ENCODE measurements around the gene HILPDA. TPM values are rescaled to one million over a fixed set of nuclear protein-coding genes. Genes with fewer than 3 reads are reported as not detected.

HILPDA gene
- total and polyA plus RNA-seq, 3 donors from 2014 or later: 31.4 to 44.8 (median 34.3) TPM

DNA sequence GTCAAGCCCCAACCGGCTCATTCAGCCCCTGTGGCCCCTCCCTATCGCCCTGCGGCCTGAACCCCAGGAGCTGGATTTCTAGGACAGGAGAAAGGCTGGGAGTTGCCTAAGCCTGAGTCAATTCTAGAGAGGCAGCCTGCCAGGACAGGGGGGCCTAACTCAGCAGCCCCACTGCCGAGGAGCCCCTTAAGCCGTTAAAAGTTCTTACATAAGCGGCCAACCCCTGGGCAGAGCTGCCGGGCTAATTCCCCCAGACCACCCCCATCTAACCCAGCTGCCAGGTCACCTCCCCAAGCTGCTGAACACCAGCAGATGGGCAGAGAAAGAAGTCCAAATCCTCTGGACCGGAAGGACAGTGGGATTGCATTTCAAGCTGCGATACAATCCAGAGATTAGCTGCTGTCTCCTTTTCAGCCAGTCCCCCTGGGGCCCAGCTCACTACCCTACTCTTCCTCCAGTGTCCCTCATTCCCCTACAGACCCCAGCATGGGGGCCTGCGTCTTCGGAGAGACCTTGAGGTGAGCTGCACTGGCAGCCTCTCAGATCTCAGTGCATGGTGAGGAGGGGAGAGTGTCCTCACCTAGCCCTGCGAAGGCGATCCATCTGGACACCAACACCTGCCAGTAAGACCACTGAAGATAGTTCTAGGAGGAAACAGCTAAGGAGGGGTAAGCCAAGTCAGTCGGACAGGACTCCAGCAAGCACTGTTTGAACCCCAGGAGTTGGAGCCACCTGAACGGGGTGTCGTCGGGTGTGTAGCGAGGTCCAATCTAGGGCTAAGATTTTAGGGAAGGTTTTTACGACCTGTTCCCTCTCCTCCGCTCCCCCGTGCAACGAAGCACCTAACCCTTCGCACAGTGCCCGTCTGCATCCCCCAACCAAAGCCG, 46.7 kb upstream of the HILPDA start:
- intact Hi-C loops (cut with DNase I; ENCODE audit: low total_unique reads): no loop called here
- peaks cover 26% of the 10 kb centered on the region for H3K4me1 ChIP-seq

DNA sequence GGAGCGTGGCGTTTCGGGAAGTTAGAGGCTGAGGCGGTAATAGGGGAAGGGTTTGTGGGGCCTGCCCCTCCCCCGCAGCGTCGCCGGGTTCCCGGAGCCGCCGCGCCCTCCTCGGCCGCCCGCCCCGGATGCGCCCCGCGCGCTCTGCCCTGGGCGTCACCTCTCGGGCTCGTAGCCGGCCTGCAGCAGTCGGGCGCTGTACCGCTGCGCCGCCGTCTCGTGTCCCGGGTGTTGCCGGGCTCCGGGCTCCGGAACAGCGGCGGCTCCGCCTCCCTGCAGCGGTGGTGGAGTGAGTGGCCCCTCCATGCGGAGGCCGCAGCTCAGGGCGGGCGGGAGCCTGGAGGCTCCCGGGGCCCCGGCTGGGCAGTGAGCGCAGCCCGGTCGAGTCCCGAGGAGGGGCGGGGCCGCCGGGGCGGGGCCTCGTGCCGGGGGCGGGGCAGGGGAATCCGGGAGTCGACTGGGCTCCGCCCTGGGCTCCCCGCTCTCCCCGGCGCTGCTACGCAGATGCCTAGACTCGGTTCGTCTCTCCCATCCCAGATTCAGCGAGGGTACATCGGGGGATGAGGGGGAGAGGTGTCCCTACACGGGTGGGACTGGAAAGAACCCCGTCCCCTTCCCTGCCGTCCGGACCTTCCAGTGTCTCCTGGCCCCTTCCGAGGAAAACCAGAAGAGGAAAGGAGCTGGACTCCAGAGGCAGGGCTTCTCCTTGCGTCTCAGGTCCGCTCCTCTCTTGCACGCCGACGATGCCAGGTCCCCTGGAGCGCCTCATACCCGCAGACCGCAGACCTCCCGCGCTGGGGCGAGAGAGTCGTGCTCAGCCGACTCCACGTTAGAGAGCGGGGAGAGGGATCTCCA, 45.9 kb upstream of the HILPDA start, which contains the start of gene IMPDH1:
TSS of gene IMPDH1 (minus strand) at position 387 of the 855 bp plus-strand sequence. CDS start at position 306, 81 bp downstream.
- Histone ChIP-seq H3K36me3 (ENCODE audit: low read depth, missing control alignments) (no peaks in the 10 kb centered on the region), H3K27me3 (no peaks in the 10 kb centered on the region), H3K4me3 (peak within 1 kb of the TSS; percentile 66 to 76), H3K9me3 (no peaks in the 10 kb centered on the region), H3K4me1 (peaks cover 24% of the 10 kb centered on the region), H3K27ac (peak within 1 kb of the TSS; percentile 83 to 89)
- TF ChIP-seq, protein P1, sequence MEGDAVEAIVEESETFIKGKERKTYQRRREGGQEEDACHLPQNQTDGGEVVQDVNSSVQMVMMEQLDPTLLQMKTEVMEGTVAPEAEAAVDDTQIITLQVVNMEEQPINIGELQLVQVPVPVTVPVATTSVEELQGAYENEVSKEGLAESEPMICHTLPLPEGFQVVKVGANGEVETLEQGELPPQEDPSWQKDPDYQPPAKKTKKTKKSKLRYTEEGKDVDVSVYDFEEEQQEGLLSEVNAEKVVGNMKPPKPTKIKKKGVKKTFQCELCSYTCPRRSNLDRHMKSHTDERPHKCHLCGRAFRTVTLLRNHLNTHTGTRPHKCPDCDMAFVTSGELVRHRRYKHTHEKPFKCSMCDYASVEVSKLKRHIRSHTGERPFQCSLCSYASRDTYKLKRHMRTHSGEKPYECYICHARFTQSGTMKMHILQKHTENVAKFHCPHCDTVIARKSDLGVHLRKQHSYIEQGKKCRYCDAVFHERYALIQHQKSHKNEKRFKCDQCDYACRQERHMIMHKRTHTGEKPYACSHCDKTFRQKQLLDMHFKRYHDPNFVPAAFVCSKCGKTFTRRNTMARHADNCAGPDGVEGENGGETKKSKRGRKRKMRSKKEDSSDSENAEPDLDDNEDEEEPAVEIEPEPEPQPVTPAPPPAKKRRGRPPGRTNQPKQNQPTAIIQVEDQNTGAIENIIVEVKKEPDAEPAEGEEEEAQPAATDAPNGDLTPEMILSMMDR (IDR thresholded peaks at IDR 0.05): no peak
- TF ChIP-seq POLR2A (IDR thresholded peaks at IDR 0.05): no peak
- intact Hi-C loops (cut with DNase I; ENCODE audit: low total_unique reads): no loop called here
- 0 to 1% methylated on average over 17 to 49 of the region's 87 CpGs for WGBS, 2 donors
- peak; percentile 91 for DNase-seq

More for the DNA sequence above, 46.7 kb upstream of the HILPDA start:
- DNase-seq: no peak
- Histone ChIP-seq H3K4me3 (peak overlapping the region; percentile 66 to 76), H3K27ac (peak overlapping the region; percentile 83 to 89), H3K27me3 (no peaks in the 10 kb centered on the region), H3K9me3 (no peaks in the 10 kb centered on the region), H3K36me3 (ENCODE audit: low read depth, missing control alignments) (no peaks in the 10 kb centered on the region)
- no peak for TF ChIP-seq POLR2A (IDR thresholded peaks at IDR 0.05)
- TF ChIP-seq, protein P1 (IDR thresholded peaks at IDR 0.05): no peak
- WGBS, 2 donors: 22 to 25% methylated on average over 22 to 25 of the region's 25 CpGs

DNA sequence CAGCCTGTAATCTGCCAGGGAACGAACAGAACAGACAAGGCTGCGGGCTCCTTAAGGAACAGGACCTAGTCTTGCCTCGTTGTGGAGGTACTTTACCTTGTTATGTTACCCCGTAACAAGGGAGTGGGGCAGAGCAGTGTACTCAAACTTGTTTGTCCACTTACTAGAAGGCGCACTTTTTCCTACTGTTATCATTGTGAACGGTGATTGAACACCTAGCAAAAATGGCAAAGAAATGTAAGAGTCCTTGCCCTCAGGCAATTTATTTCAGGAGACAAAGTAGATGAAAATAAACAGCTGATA, 45.3 kb upstream of the HILPDA start:
- Histone ChIP-seq H3K36me3 (ENCODE audit: low read depth, missing control alignments) (no peaks in the 10 kb centered on the region), H3K27me3 (no peaks in the 10 kb centered on the region), H3K27ac (peak overlapping the region; percentile 83 to 89), H3K4me1 (peaks cover 19% of the 10 kb centered on the region), H3K4me3 (peak overlapping the region; percentile 66 to 76), H3K9me3 (no peaks in the 10 kb centered on the region)
- TF ChIP-seq, protein P1 (IDR thresholded peaks at IDR 0.05): no peak
- TF ChIP-seq POLR2A (IDR thresholded peaks at IDR 0.05): no peak
- WGBS, 2 donors: 1 to 2% methylated on average over 3 to 6 of the region's 6 CpGs
- intact Hi-C loops (cut with DNase I; ENCODE audit: low total_unique reads): no loop called here
- DNase-seq: no peak

DNA sequence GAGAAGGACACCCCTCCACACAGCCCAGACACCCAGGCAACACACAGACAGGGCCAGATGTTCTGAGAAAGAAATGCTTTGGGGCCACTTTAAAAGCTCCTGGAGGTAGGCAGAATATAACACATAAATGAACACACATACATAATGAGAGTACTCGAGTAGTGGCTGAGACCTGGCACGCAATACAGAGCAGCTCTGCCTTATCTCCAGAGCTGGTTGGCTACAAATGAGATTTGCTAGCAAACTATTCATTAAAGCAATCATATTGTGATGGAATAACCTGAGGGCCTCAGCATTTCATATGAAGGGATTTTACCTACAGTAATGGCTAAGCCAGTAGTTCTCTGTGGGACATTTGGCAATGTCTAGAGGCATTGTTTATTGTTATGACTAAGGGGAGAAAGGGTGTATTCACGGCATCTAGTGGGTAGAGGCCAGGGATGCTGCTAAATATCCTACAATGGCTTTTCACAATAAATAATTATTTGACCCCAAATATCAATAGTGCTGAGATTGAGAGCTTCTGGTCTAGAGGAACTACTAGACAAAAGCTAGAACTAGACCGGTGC, 40.4 kb upstream of the HILPDA start:
- Histone ChIP-seq H3K4me1 (no peaks in the 10 kb centered on the region), H3K36me3 (ENCODE audit: low read depth, missing control alignments) (no peaks in the 10 kb centered on the region), H3K4me3 (no peak overlapping the region), H3K27me3 (no peaks in the 10 kb centered on the region), H3K27ac (no peak overlapping the region), H3K9me3 (no peaks in the 10 kb centered on the region)
- no peak for DNase-seq
- TF ChIP-seq POLR2A (IDR thresholded peaks at IDR 0.05): no peak
- TF ChIP-seq, protein P1 (IDR thresholded peaks at IDR 0.05): no peak
- intact Hi-C loops (cut with DNase I; ENCODE audit: low total_unique reads): no loop called here
- 72 to 75% methylated on average over 4 of the region's 4 CpGs for WGBS, 2 donors
